SH-SY5Y (cell line): ENCODE results near the gene DAB2IP.

Experiments used
- GATA2 ChIP-seq: IDR thresholded peaks from 2 replicates; pipeline ENCODE4 v1.6.1; 2011; ENCODE audit warnings: mild to moderate bottlenecking, low read depth, low read length
- GATA3 ChIP-seq: IDR thresholded peaks from 2 replicates; pipeline ENCODE4 v1.6.1; 2011; ENCODE audit warnings: low read depth, mild to moderate bottlenecking, low read length, moderate library complexity

DNA sequence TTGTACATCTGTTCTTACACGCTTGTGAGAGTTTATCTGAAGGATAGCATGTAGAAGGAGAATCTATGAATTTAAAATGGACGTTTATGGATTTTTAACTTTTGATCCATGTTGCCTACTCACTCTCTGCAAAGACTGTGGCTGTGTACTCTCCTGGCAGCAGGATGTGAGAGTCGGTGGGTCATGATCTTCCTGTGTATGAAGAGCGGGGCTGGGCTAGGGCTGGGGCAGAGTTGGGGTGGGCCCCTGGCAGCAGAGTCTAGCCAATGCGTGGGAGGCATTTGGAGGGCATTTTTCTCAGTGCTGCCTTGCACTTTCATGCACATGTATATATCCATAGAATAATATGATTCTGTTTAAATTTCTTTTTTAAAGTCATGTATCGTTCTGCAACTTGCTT lies 24.0 kb upstream of the DAB2IP start:
- TF ChIP-seq GATA3 = no peak
- TF ChIP-seq GATA2 = no peak
